HCT116 (cell line): ENCODE data around the gene PLB1.

Source experiments
- EZH2 ChIP-seq: fragments of 200-600 bp; sonication (generic); IDR thresholded peaks from 2 replicates; pipeline ENCODE4 v1.6.1; 2017; ENCODE audit warnings: antibody characterized with exemption, mixed run types
- EZH2phosphoT487 ChIP-seq: fragments of 200-600 bp; IDR thresholded peaks from 2 replicates; pipeline ENCODE4 v1.6.1; 2018; ENCODE audit warnings: antibody characterized with exemption, borderline replicate concordance
- POLR2A ChIP-seq: IDR thresholded peaks from 2 replicates; pipeline ENCODE4 v1.7.0; 2011; ENCODE audit warnings: borderline replicate concordance; ENCODE audit not compliant: insufficient read depth, insufficient read length; ENCODE audit errors: extremely low read depth
- POLR2AphosphoS5 ChIP-seq: IDR thresholded peaks from 2 replicates; pipeline ENCODE4 v1.6.1; 2011; ENCODE audit warnings: mild to moderate bottlenecking, low read depth, low read length, moderate library complexity
- RAD21 ChIP-seq: IDR thresholded peaks from 2 replicates; pipeline ENCODE4 v1.6.1; 2012; ENCODE audit warnings: low read depth, mild to moderate bottlenecking
- SRF ChIP-seq: IDR thresholded peaks from 2 replicates; pipeline ENCODE4 v1.6.1; 2012; ENCODE audit warnings: low read depth

GRCh38 chr2:28678944-28679343 lies 183.1 kb downstream of the PLB1 start:
- TF ChIP-seq RAD21 (no peak), EZH2phosphoT487 (no peak), POLR2AphosphoS5 (no peak), SRF (no peak), EZH2 (no peak), POLR2A (no peak)
